ENCODE data around the gene ITGB1BP1.

ITGB1BP1 gene

GRCh38 chr2:9424447-9425164 lies 1.3 kb upstream of the ITGB1BP1 start:
- DNase-seq (ENCODE audit: low read depth): no peak

- DNase-seq (ENCODE audit: low read depth): no peak
These were observed 569 bp upstream of the ITGB1BP1 start for GRCh38 chr2:9423922-9424272.

- peak; percentile 20 for DNase-seq (ENCODE audit: low read depth)
These were observed 818 bp downstream of the ITGB1BP1 start for GRCh38 chr2:9422321-9423099.

GRCh38 chr2:9420495-9420894 lies 2.8 kb downstream of the ITGB1BP1 start:
- DNase-seq (ENCODE audit: low read depth): no peak

GRCh38 chr2:9419541-9419940 lies 3.8 kb downstream of the ITGB1BP1 start:
- no peak for DNase-seq (ENCODE audit: low read depth)

- no peak for DNase-seq (ENCODE audit: low read depth)
These were observed 4.6 kb downstream of the ITGB1BP1 start for GRCh38 chr2:9418746-9419145.

- DNase-seq (ENCODE audit: low read depth): no peak
These were observed 5.6 kb downstream of the ITGB1BP1 start for GRCh38 chr2:9417725-9418124.

- no peak for DNase-seq (ENCODE audit: low read depth)
These were observed 6.4 kb downstream of the ITGB1BP1 start for GRCh38 chr2:9416962-9417316.

- no peak for DNase-seq (ENCODE audit: low read depth)
These were observed 6.9 kb downstream of the ITGB1BP1 start for GRCh38 chr2:9416267-9416961.

GRCh38 chr2:9415516-9416169 lies 7.7 kb downstream of the ITGB1BP1 start:
- no peak for DNase-seq (ENCODE audit: low read depth)

- no peak for DNase-seq (ENCODE audit: low read depth)
These were observed 10.5 kb downstream of the ITGB1BP1 start for GRCh38 chr2:9412781-9413180.

GRCh38 chr2:9410108-9410507 lies 13.2 kb downstream of the ITGB1BP1 start:
- no peak for DNase-seq (ENCODE audit: low read depth)

- DNase-seq (ENCODE audit: low read depth): no peak
These were observed 14.6 kb downstream of the ITGB1BP1 start for GRCh38 chr2:9408641-9409151.

- no peak for DNase-seq (ENCODE audit: low read depth)
These were observed 15.9 kb downstream of the ITGB1BP1 start for GRCh38 chr2:9407363-9407811.

- DNase-seq (ENCODE audit: low read depth): no peak
These were observed 16.6 kb downstream of the ITGB1BP1 start for GRCh38 chr2:9406529-9407362.

- DNase-seq (ENCODE audit: low read depth): no peak
These were observed 17.7 kb downstream of the ITGB1BP1 start for GRCh38 chr2:9405636-9406035.

- DNase-seq (ENCODE audit: low read depth): no peak
These were observed 18.9 kb downstream of the ITGB1BP1 start for GRCh38 chr2:9404451-9404850.

GRCh38 chr2:9403924-9404323 lies 19.4 kb downstream of the ITGB1BP1 start:
- no peak for DNase-seq (ENCODE audit: low read depth)

GRCh38 chr2:9401646-9402371 lies 21.5 kb downstream of the ITGB1BP1 start:
- DNase-seq (ENCODE audit: low read depth): no peak

- DNase-seq (ENCODE audit: low read depth): no peak
These were observed 22.2 kb downstream of the ITGB1BP1 start for GRCh38 chr2:9401059-9401547.
